ENCODE data around the gene SPNS2. TPM values are rescaled to one million over a fixed set of nuclear protein-coding genes. Genes with fewer than 3 reads are reported as not detected.

Gene SPNS2
- total RNA-seq, 1 experiment from 2014 or later, result 0.33 TPM

- no peak overlapping the region for H4K5ac ChIP-seq (ENCODE audit: insufficient read length, low read depth, low read length)
- H3K27me3 ChIP-seq (ENCODE audit: insufficient read depth, low read length), result no peaks in the 10 kb centered on the region
- H4K91ac ChIP-seq (ENCODE audit: insufficient read length, low read depth, low read length), result no peak overlapping the region
- no peak overlapping the region; the same call in 1 of the 2 replicates for H3K14ac ChIP-seq (ENCODE audit: insufficient read depth, low read length)
- no peak overlapping the region for H4K8ac ChIP-seq (replicated peaks; ENCODE audit: insufficient read length, low read depth, low read length)
- TF ChIP-seq CTCF (conservative IDR thresholded peaks at IDR 0.05), result no peak
- Mint-ChIP-seq H3K4me3 (no peak overlapping the region; a peak in 1 of 5 replicates), H3K36me3 (ENCODE audit: insufficient read depth in 1 of 3, low read depth in 3 of 3) (no peaks in the 10 kb centered on the region), H3K27ac (peak overlapping the region in 1 of 3 experiments; percentile 93; a peak in 1 of 7 replicates), H3K27me3 (ENCODE audit: low read depth) (peaks cover 31% of the 10 kb centered on the region), H3K9me3 (no peaks in the 10 kb centered on the region; a peak in 1 of 5 replicates), H3K4me1 (peaks cover 18 to 24% of the 10 kb centered on the region in 2 experiments)
- no peak overlapping the region for H2BK20ac ChIP-seq (ENCODE audit: low read depth, low read length, poor library complexity, severe bottlenecking)
- H3K9me3 ChIP-seq (ENCODE audit: control insufficient read depth, low read depth, low read length), result no peaks in the 10 kb centered on the region
- H3T11ph ChIP-seq (ENCODE audit: low read length), result no peak overlapping the region
- no peaks in the 10 kb centered on the region for H4K20me1 ChIP-seq (ENCODE audit: control insufficient read depth, insufficient read depth, insufficient read length)
- no peak overlapping the region for H2BK12ac ChIP-seq (ENCODE audit: insufficient read length, low read depth, low read length)
- no peaks in the 10 kb centered on the region for H3K79me1 ChIP-seq (ENCODE audit: insufficient read depth, low read depth, low read length, poor library complexity, severe bottlenecking)
- no peaks in the 10 kb centered on the region for H3K79me2 ChIP-seq (ENCODE audit: insufficient read depth, low read length)
- H2BK15ac ChIP-seq (ENCODE audit: low read depth, low read length), result no peak overlapping the region
- no peak overlapping the region for H2AFZ ChIP-seq (ENCODE audit: low read length)
- H3K4me2 ChIP-seq (ENCODE audit: insufficient read depth, insufficient read length, low read length), result no peak overlapping the region
- H3K23ac ChIP-seq (ENCODE audit: insufficient read length, low read depth, low read length), result no peak overlapping the region
- H3K23me2 ChIP-seq (ENCODE audit: insufficient read length, low read depth, low read length, poor library complexity, severe bottlenecking), result no peaks in the 10 kb centered on the region
- H3K27ac ChIP-seq (ENCODE audit: insufficient read length, low read depth, low read length), result no peak overlapping the region
- H3K4ac ChIP-seq (ENCODE audit: low read depth, low read length), result no peak overlapping the region
- no peak overlapping the region for H2BK120ac ChIP-seq (ENCODE audit: low read depth, low read length, poor library complexity, severe bottlenecking)
- no peak overlapping the region for H3K9ac ChIP-seq (ENCODE audit: extremely low read depth, insufficient read length, low read length)
- no peak overlapping the region for H2AK5ac ChIP-seq (ENCODE audit: insufficient read length, low read length)
- no peak overlapping the region for H2BK5ac ChIP-seq (ENCODE audit: insufficient read length, low read length)
- H3K56ac ChIP-seq (ENCODE audit: insufficient read length, low read depth, low read length), result no peak overlapping the region
- DNase-seq, result no peak
- H3K4me1 ChIP-seq (ENCODE audit: insufficient read depth, low read length), result no peaks in the 10 kb centered on the region
- WGBS (ENCODE audit: extremely low coverage, insufficient read length, low lambda C conversion rate), result no CpG with 5 or more reads among the region's 8 CpGs
- no peak overlapping the region for H3K18ac ChIP-seq (ENCODE audit: insufficient read length, low read depth, low read length)
These were observed 10.7 kb downstream of the SPNS2 start for GRCh38 chr17:4509401-4509800.
